Panc1 (cell line): ENCODE results near the gene ESRRA. TPM values are rescaled to one million over a fixed set of nuclear protein-coding genes. Genes with fewer than 3 reads are reported as not detected.

Experiments
- ATAC-seq: fragments of 200-7000 bp; cut with Tn5 transposase; 2 replicates; pipeline ENCODE4 v1.9.1; 2020; ENCODE audit warnings: mild to moderate bottlenecking, moderate library complexity
- BruUV-seq: library from RNA; stranded (reverse); fragments of 400-500 nt; replicated peaks from 2 replicates; lab custom pipeline; 2021; lab: Mats Ljungman, UMichigan
- CTCF ChIA-PET: fragments of 300-600 bp; sonication (Branson Sonifier 250); formaldehyde crosslinking; loops from one replicate; lab custom pipeline; 2022; ENCODE audit warnings: antibody characterized with exemption; lab: Charles Lee
- POLR2A ChIA-PET: fragments of 300-600 bp; sonication (Branson Sonifier 250); formaldehyde crosslinking; loops from one replicate; lab custom pipeline; 2022; ENCODE audit warnings: antibody characterized with exemption; lab: Charles Lee
- DNase-seq: peaks from one replicate; pipeline ENCODE4 v3.0.0-alpha.2; 2010; ENCODE audit warnings: low read depth, low spot score
- H3K27ac ChIP-seq: 2 replicates; pipeline ENCODE4 v1.5.1; 2011; ENCODE audit warnings: mild to moderate bottlenecking, low read length, inconsistent platforms
- H3K27me3 ChIP-seq: fragments of 200-500 bp; sonication (Bioruptor generic); 2 replicates; pipeline ENCODE4 v1.6.0; 2014; ENCODE audit warnings: low read length, inconsistent platforms; ENCODE audit not compliant: control insufficient read depth, insufficient read depth
- H3K36me3 ChIP-seq: fragments of 200-500 bp; sonication (Bioruptor generic); 2 replicates; pipeline ENCODE4 v1.5.1; 2014; ENCODE audit warnings: inconsistent platforms, mild to moderate bottlenecking, low read length, moderate library complexity; ENCODE audit not compliant: control insufficient read depth, insufficient read depth
- H3K4me1 ChIP-seq: 2 replicates; pipeline ENCODE4 v1.5.1; 2011; ENCODE audit warnings: inconsistent platforms, mild to moderate bottlenecking, low read length, moderate library complexity; ENCODE audit not compliant: control insufficient read depth, insufficient read depth
- H3K4me3 ChIP-seq, 2 experiments: 2 replicates each; pipeline ENCODE4 v1.5.1; 2011 to 2012; ENCODE audit warnings: low read depth in 2 of 2, low read length in 2 of 2, mild to moderate bottlenecking in 2 of 2, inconsistent platforms in 1 of 2, moderate library complexity in 1 of 2
- H3K9me3 ChIP-seq: fragments of 200-500 bp; sonication (Bioruptor generic); 2 replicates; pipeline ENCODE4 v1.5.1; 2014; ENCODE audit warnings: low read depth, mild to moderate bottlenecking, inconsistent platforms, low read length, moderate library complexity; ENCODE audit not compliant: control insufficient read depth, insufficient read depth
- CTCF ChIP-seq: fragments of 450-650 bp; IDR thresholded peaks from 2 replicates; pipeline ENCODE4 v1.5.1; 2017; ENCODE audit warnings: mild to moderate bottlenecking
- POLR2AphosphoS5 ChIP-seq: IDR thresholded peaks from 2 replicates; pipeline ENCODE4 v1.6.1; 2012; ENCODE audit warnings: mild to moderate bottlenecking, low read depth, low read length, moderate library complexity
- SIN3A ChIP-seq: IDR thresholded peaks from 2 replicates; pipeline ENCODE4 v1.6.1; 2012; ENCODE audit warnings: low read depth, mild to moderate bottlenecking, low read length, moderate library complexity, borderline replicate concordance; ENCODE audit not compliant: insufficient read depth
- TCF7L2 ChIP-seq: IDR thresholded peaks from 2 replicates; pipeline ENCODE4 v1.6.1; 2011; ENCODE audit warnings: mild to moderate bottlenecking, low read depth, low read length, inconsistent platforms
- in situ Hi-C: cut with HindIII; loops from 2 replicates; pipeline ENCODE4 v1.10.0; 2016; ENCODE audit warnings: low sequenced_read_pairs, low pct_unique_long_range_greater_than_20kb
- intact Hi-C: fragments of 100-400 bp; cut with micrococcal nuclease; formaldehyde crosslinking; loops from one replicate; pipeline ENCODE4 v1.10.0; 2022; ENCODE audit not compliant: unreplicated experiment
- total RNA-seq: library from RNA; stranded (reverse); gene quantifications from one replicate; pipeline ENCODE4 v1.2.1, GENCODE V29; 2021; ENCODE audit not compliant: unreplicated experiment
- TF ChIP-seq, protein P1 (sequence below), 2 experiments: IDR thresholded peaks; 2 replicates each; pipeline ENCODE4 v1.6.1; 2011 to 2012; ENCODE audit warnings: low read depth in 2 of 2, control low read depth in 1 of 2, low read length in 1 of 2, mild to moderate bottlenecking in 1 of 2, moderate library complexity in 1 of 2; ENCODE audit not compliant: insufficient read depth in 1 of 2

ESRRA gene
- total RNA-seq, 1 experiment from 2014 or later, result 81.6 TPM

DNA sequence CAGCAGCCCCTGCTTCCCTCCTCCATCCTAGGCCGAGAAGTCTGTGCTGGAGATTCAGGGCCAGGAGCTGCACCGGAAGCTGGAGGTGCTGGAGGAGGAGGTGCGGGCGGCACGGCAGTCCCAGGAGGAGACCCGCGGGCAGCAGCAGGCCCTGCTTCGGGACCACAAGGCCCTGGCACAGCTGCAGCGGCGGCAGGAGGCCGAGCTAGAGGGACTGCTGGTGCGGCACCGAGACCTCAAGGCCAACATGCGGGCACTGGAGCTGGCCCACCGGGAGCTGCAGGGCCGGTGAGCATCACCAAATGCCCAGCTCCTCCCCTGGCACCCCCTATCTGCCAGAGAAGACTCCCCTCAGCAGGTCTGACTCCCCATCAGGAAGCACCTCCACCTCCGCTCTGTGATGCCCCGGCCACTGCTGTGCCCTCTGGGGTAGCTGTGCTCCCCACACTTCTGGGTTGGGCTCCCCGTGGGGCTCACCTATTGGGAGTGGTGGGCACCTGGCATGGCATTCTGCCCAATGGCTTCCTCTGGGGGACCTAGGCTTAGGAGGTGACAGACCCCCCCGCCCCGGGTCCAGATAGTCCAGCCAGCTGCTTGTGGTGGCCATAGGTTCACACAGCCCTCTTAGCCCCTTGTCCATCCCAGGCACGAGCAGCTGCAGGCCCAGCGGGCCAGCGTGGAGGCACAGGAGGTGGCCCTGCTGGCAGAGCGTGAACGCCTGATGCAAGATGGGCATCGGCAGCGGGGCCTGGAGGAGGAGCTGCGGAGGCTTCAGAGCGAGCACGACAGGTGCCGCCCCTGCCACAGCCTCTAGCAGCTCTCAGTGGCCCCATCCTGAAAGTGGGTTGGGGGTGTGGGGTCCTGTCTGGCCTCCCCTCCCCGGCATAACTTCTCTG, 47.0 kb downstream of the ESRRA start:
- intact Hi-C loops (no loop called here), in situ Hi-C loops (no loop called here)
- DNase-seq (no peak), ATAC-seq (no peak)
- ChIA-PET CTCF (interaction anchor here (0.5 to 2.4 kb wide), 4 partner anchors 10 to 38 kb away, joined by 3 to 16 read pairs (median 10); partner anchors contain the start of genes PRDX5 and TRMT112), POLR2A (interaction anchor here (0.6 kb wide), 2 partner anchors 12 to 73 kb away, joined by 4 read pairs; no protein-coding TSS in a partner anchor)
- Histone ChIP-seq H3K27me3 (no peaks in the 10 kb centered on the region), H3K4me1 (peaks cover 47% of the 10 kb centered on the region), H3K9me3 (no peaks in the 10 kb centered on the region), H3K36me3 (no peaks in the 10 kb centered on the region), H3K27ac (no peak overlapping the region), H3K4me3 (no peak overlapping the region)
- no TSS peak for BruUV-seq
- no peak for TF ChIP-seq POLR2AphosphoS5
- no peak for TF ChIP-seq TCF7L2
- TF ChIP-seq, protein P1, sequence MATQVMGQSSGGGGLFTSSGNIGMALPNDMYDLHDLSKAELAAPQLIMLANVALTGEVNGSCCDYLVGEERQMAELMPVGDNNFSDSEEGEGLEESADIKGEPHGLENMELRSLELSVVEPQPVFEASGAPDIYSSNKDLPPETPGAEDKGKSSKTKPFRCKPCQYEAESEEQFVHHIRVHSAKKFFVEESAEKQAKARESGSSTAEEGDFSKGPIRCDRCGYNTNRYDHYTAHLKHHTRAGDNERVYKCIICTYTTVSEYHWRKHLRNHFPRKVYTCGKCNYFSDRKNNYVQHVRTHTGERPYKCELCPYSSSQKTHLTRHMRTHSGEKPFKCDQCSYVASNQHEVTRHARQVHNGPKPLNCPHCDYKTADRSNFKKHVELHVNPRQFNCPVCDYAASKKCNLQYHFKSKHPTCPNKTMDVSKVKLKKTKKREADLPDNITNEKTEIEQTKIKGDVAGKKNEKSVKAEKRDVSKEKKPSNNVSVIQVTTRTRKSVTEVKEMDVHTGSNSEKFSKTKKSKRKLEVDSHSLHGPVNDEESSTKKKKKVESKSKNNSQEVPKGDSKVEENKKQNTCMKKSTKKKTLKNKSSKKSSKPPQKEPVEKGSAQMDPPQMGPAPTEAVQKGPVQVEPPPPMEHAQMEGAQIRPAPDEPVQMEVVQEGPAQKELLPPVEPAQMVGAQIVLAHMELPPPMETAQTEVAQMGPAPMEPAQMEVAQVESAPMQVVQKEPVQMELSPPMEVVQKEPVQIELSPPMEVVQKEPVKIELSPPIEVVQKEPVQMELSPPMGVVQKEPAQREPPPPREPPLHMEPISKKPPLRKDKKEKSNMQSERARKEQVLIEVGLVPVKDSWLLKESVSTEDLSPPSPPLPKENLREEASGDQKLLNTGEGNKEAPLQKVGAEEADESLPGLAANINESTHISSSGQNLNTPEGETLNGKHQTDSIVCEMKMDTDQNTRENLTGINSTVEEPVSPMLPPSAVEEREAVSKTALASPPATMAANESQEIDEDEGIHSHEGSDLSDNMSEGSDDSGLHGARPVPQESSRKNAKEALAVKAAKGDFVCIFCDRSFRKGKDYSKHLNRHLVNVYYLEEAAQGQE (IDR thresholded peaks at IDR 0.05; ENCODE audit: insufficient read depth in 1 of 2, low read depth in 2 of 2, low read length in 1 of 2), result no peak
- no peak for TF ChIP-seq SIN3A
- no peak for TF ChIP-seq CTCF

GRCh38 chr11:64352995-64353714, 47.8 kb downstream of the ESRRA start:
- H3K27me3 ChIP-seq, result no peaks in the 10 kb centered on the region
- peaks cover 53% of the 10 kb centered on the region for H3K4me1 ChIP-seq
- CTCF ChIA-PET, result interaction anchor here (0.5 to 2.4 kb wide), 4 partner anchors 11 to 38 kb away, joined by 3 to 16 read pairs (median 10); partner anchors contain the start of genes PRDX5 and TRMT112
- POLR2A ChIA-PET, result interaction anchor here (0.5 to 0.6 kb wide), 5 partner anchors 11 to 74 kb away, joined by 3 to 7 read pairs (median 4); no protein-coding TSS in a partner anchor
- no peak overlapping the region for H3K4me3 ChIP-seq
- intact Hi-C loops (no loop called here), in situ Hi-C loops (no loop called here)
- H3K27ac ChIP-seq, result no peak overlapping the region
- DNase-seq (no peak), ATAC-seq (no peak)
- BruUV-seq, result no TSS peak
- TF ChIP-seq, protein P1 (IDR thresholded peaks at IDR 0.05; ENCODE audit: insufficient read depth in 1 of 2, low read depth in 2 of 2, low read length in 1 of 2), result no peak
- TF ChIP-seq POLR2AphosphoS5, result no peak
- TF ChIP-seq SIN3A, result no peak
- no peak for TF ChIP-seq CTCF
- TF ChIP-seq TCF7L2, result no peak
- no peaks in the 10 kb centered on the region for H3K36me3 ChIP-seq
- H3K9me3 ChIP-seq, result no peaks in the 10 kb centered on the region
